Esophagus muscularis mucosa (tissue), 4 donors: ENCODE results near the gene PSAP. TPM values are rescaled to one million over a fixed set of nuclear protein-coding genes. Genes with fewer than 3 reads are reported as not detected.
"Not testable (repeated sequence)": the region's sequence is repeated elsewhere in the genome, so short reads cannot be mapped to it uniquely, and the experiment has no call there.

ENCODE experiments used
- DNase-seq: peaks from one replicate; pipeline ENCODE4 v3.0.0-alpha.2; 2017; ENCODE audit errors: extremely low spot score
- H3K27ac ChIP-seq, 4 donors: fragments of 200-600 bp; sonication (generic); replicated peaks in 1 of 4; 1 replicate in 3 of 4; 2 replicates in 1 of 4; pipeline ENCODE4 v1.5.1; 2016 to 2019; ENCODE audit warnings: mild to moderate bottlenecking in 1 of 4
- H3K27me3 ChIP-seq, 4 donors: fragments of 200-600 bp; sonication (generic); one replicate each; pipeline versions ENCODE4 v1.5.1 to v1.6.0; 2016 to 2019
- H3K36me3 ChIP-seq, 4 donors: fragments of 200-600 bp; sonication (generic); one replicate each; pipeline ENCODE4 v1.5.1; 2016 to 2019
- H3K4me1 ChIP-seq, 4 donors: fragments of 200-600 bp; sonication (generic); one replicate each; pipeline ENCODE4 v1.5.1; 2016 to 2019
- H3K4me3 ChIP-seq, 4 donors: fragments of 200-600 bp; sonication (generic); 1 replicate in 2 of 4; 2 replicates in 2 of 4; pipeline ENCODE4 v1.5.1; 2016 to 2019; ENCODE audit warnings: mild to moderate bottlenecking in 4 of 4, moderate library complexity in 1 of 4
- H3K9me3 ChIP-seq, 4 donors: fragments of 200-600 bp; sonication (generic); 1 replicate in 3 of 4; 2 replicates in 1 of 4; pipeline ENCODE4 v1.5.1; 2016 to 2019
- EP300 ChIP-seq: sonication (generic); formaldehyde crosslinking; IDR thresholded peaks from one replicate; pipeline ENCODE4 v1.6.1; 2017; ENCODE audit warnings: antibody characterized with exemption
- POLR2A ChIP-seq: fragments of 450-650 bp; IDR thresholded peaks from one replicate; pipeline ENCODE4 v1.6.1; 2017; ENCODE audit warnings: antibody characterized with exemption, moderate library complexity, mild to moderate bottlenecking, low read depth
- POLR2AphosphoS5 ChIP-seq, 2 donors: sonication (generic); formaldehyde crosslinking; IDR thresholded peaks; one replicate each; pipeline ENCODE4 v1.6.1; 2017; ENCODE audit warnings: antibody characterized with exemption in 2 of 2
- WGBS: methylation state at CpG from one replicate; pipeline ENCODE4 v1.1.5; 2018; 5-methylcytosine and 5-hydroxymethylcytosine counted together
- intact Hi-C: fragments of 100-400 bp; cut with DNase I; formaldehyde crosslinking; loops from one replicate; pipeline ENCODE4 v1.15.1; 2023
- total RNA-seq, 4 donors: library from RNA; depleted of rRNA; stranded (reverse); fragments of >200 nt; gene quantifications; one replicate each; pipeline versions ENCODE4 v1.1.0 to v1.2.1, GENCODE V29; 2016
- TF ChIP-seq, protein P1 (sequence below), 3 experiments: fragments of 200-600 bp in 2 of 3; fragments of 450-650 bp in 1 of 3; sonication (generic) in 2 of 3; IDR thresholded peaks; one replicate each; pipeline ENCODE4 v1.5.1; 2017 to 2019; ENCODE audit warnings: antibody characterized with exemption in 3 of 3, mild to moderate bottlenecking in 2 of 3, moderate library complexity in 1 of 3

Gene PSAP
- total RNA-seq, 4 donors from 2014 or later = 537 to 740 (median 698) TPM

DNA sequence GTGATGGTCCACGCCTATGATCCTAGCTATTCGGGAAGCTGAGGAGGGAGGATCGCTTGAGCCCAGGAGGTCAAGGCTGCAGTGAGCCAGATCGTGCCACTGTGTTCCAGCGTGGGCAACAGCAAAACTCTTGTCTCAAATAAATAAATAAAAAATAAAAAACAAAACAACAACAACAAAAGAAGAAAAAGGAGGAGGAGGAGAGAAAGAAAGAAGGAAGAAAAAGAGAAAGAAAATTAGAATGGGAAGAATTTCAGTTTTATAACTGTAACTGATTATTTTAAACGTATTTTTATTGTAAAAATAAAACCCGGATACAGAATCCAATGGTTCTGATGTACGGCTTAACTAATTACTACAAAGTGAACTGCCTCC is 37.2 kb upstream of the PSAP start:
- peaks cover 12 to 29% (median 27%) of the 10 kb centered on the region in 4 donors for H3K4me1 ChIP-seq
- peak overlapping the region; percentile 76 to 91 (median 85) for H3K27ac ChIP-seq
- intact Hi-C loops = loop anchor here (5.0 kb wide), 1 partner anchor 41 kb away; no protein-coding TSS in a partner anchor
- no peaks in the 10 kb centered on the region for H3K27me3 ChIP-seq
- no peak for DNase-seq
- H3K4me3 ChIP-seq = peak overlapping the region; percentile 57 to 64 (median 62)
- no peaks in the 10 kb centered on the region for H3K36me3 ChIP-seq
- H3K9me3 ChIP-seq = no peaks in the 10 kb centered on the region
- 47% methylated on average over 8 of the region's 8 CpGs for WGBS
- TF ChIP-seq POLR2A (no peak), EP300 (no peak), POLR2AphosphoS5 (IDR thresholded peaks at IDR 0.05) (no peak)
- TF ChIP-seq, protein P1, sequence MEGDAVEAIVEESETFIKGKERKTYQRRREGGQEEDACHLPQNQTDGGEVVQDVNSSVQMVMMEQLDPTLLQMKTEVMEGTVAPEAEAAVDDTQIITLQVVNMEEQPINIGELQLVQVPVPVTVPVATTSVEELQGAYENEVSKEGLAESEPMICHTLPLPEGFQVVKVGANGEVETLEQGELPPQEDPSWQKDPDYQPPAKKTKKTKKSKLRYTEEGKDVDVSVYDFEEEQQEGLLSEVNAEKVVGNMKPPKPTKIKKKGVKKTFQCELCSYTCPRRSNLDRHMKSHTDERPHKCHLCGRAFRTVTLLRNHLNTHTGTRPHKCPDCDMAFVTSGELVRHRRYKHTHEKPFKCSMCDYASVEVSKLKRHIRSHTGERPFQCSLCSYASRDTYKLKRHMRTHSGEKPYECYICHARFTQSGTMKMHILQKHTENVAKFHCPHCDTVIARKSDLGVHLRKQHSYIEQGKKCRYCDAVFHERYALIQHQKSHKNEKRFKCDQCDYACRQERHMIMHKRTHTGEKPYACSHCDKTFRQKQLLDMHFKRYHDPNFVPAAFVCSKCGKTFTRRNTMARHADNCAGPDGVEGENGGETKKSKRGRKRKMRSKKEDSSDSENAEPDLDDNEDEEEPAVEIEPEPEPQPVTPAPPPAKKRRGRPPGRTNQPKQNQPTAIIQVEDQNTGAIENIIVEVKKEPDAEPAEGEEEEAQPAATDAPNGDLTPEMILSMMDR (IDR thresholded peaks at IDR 0.05) = no peak

DNA sequence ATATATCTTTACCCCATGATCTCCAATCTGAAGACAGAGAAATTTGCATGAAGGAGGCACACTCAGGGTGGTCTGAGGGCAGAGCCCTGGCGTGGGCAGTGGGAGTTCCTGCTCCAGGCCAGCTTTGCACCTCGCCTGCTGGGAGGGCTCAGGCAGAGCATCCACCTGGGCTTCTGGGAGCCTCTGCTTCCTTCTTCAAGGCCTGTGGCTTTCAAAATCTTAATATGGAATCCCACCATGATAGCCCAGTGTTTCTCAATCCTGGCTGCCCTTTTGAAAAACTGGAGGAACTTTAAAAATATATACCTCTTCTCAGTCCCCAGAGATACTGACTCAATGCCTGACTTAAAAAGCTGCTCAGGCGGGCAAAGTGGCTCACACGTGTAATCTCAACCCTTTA is 36.7 kb upstream of the PSAP start:
- no peaks in the 10 kb centered on the region for H3K9me3 ChIP-seq
- H3K36me3 ChIP-seq = no peaks in the 10 kb centered on the region
- peak overlapping the region in 3 of 4 donors; percentile 57 to 64 (median 63) for H3K4me3 ChIP-seq
- TF ChIP-seq, protein P1 (IDR thresholded peaks at IDR 0.05) = no peak
- TF ChIP-seq EP300 (no peak), POLR2A (no peak), POLR2AphosphoS5 (IDR thresholded peaks at IDR 0.05) (no peak)
- no peaks in the 10 kb centered on the region for H3K27me3 ChIP-seq
- H3K27ac ChIP-seq = peak overlapping the region; percentile 76 to 91 (median 85)
- intact Hi-C loops = loop anchor here (5.0 kb wide), 1 partner anchor 40 kb away; no protein-coding TSS in a partner anchor
- WGBS = 81% methylated on average over 4 of the region's 4 CpGs
- DNase-seq = no peak
- peaks cover 12 to 29% (median 27%) of the 10 kb centered on the region in 4 donors for H3K4me1 ChIP-seq

GRCh38 chr10:71882813-71883659 is 32.0 kb upstream of the PSAP start:
- TF ChIP-seq EP300 (no peak), POLR2A (no peak), POLR2AphosphoS5 (IDR thresholded peaks at IDR 0.05) (no peak)
- TF ChIP-seq, protein P1 (IDR thresholded peaks at IDR 0.05) = no peak
- Histone ChIP-seq H3K4me1 (peaks cover 3 to 8% (median 6%) of the 10 kb centered on the region in 4 donors), H3K27ac (no peak overlapping the region), H3K27me3 (no peaks in the 10 kb centered on the region), H3K4me3 (no peak overlapping the region), H3K9me3 (no peaks in the 10 kb centered on the region), H3K36me3 (no peaks in the 10 kb centered on the region)
- DNase-seq = no peak
- WGBS = 68% methylated on average over 10 of the region's 10 CpGs
- intact Hi-C loops = no loop called here

GRCh38 chr10:71881647-71882355 is 30.8 kb upstream of the PSAP start:
- no peaks in the 10 kb centered on the region for H3K27me3 ChIP-seq
- intact Hi-C loops = no loop called here
- TF ChIP-seq EP300 (no peak), POLR2A (no peak), POLR2AphosphoS5 (IDR thresholded peaks at IDR 0.05) (no peak)
- TF ChIP-seq, protein P1 (IDR thresholded peaks at IDR 0.05) = no peak
- H3K36me3 ChIP-seq = no peaks in the 10 kb centered on the region
- WGBS = 94% methylated on average over 9 of the region's 9 CpGs
- no peaks in the 10 kb centered on the region for H3K9me3 ChIP-seq
- no peak overlapping the region for H3K4me3 ChIP-seq
- peaks cover 0 to 4% (median 3%) of the 10 kb centered on the region in 4 donors for H3K4me1 ChIP-seq
- DNase-seq = no peak
- no peak overlapping the region for H3K27ac ChIP-seq

DNA sequence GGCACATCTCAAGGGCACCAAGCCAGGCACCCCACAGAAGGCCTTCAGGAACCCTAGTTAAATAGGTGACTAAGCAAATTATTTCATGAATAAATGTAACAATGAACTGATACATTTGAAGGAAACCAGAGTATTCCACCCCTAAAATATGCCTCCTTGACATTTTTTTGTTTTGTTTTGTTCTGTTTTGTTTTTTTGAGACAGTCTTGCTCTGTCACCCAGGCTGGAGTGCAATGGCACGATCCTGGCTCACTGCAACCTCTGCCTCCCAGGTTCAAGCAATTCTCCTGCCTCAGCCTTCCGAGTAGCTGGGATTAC is 30.2 kb upstream of the PSAP start:
- H3K27me3 ChIP-seq, H3K27ac ChIP-seq, H3K36me3 ChIP-seq, DNase-seq, H3K4me1 ChIP-seq, H3K9me3 ChIP-seq, intact Hi-C loops, H3K4me3 ChIP-seq: not testable (repeated sequence)
- WGBS = 95% methylated on average over 2 of the region's 2 CpGs
